H1 (cell line): ENCODE data around the gene IDE. TPM values are rescaled to one million over a fixed set of nuclear protein-coding genes. Genes with fewer than 3 reads are reported as not detected.

Source experiments
- CTCF ChIA-PET: fragments of 300-600 bp; sonication (Branson Sonifier 250); formaldehyde crosslinking; loops from one replicate; lab custom pipeline; 2021; ENCODE audit not compliant: partially characterized antibody; lab: Charles Lee
- POLR2A ChIA-PET: fragments of 300-600 bp; sonication (Branson Sonifier 250); formaldehyde crosslinking; loops from one replicate; lab custom pipeline; 2021; ENCODE audit warnings: inconsistent platforms; ENCODE audit not compliant: partially characterized antibody; lab: Charles Lee
- DNase-seq, 2 experiments: peaks; one replicate each; pipeline versions ENCODE4 v3.0.0 to v3.0.0-alpha.2; 2010 to 2022; ENCODE audit warnings: low spot score in 2 of 2, low read depth in 1 of 2, mixed read lengths in 1 of 2
- FAIRE-seq: peaks from 2 replicates; lab custom pipeline; 2011; peaks lifted over from hg19 to GRCh38; lab: Jason Lieb, UNC
- H2AFZ ChIP-seq: 2 replicates; pipeline ENCODE4 v1.8.1; 2012; ENCODE audit warnings: low read length, inconsistent platforms
- H2AK5ac ChIP-seq: 2 replicates; pipeline ENCODE4 v1.6.1; 2013; ENCODE audit warnings: low read depth, low read length
- H2BK120ac ChIP-seq: replicated peaks from 2 replicates; pipeline ENCODE3; 2013; ENCODE audit warnings: low read depth, low read length, inconsistent platforms
- H2BK12ac ChIP-seq: 2 replicates; pipeline ENCODE4 v1.6.1; 2013; ENCODE audit warnings: low read depth, low read length
- H2BK15ac ChIP-seq: 2 replicates; pipeline ENCODE4 v1.6.1; 2013; ENCODE audit warnings: low read length
- H2BK20ac ChIP-seq: 2 replicates; pipeline ENCODE4 v1.6.1; 2013; ENCODE audit warnings: low read length
- H2BK5ac ChIP-seq: 2 replicates; pipeline ENCODE4 v1.6.1; 2013; ENCODE audit warnings: low read depth, low read length
- H3K14ac ChIP-seq: 2 replicates; pipeline ENCODE4 v1.6.1; 2013; ENCODE audit warnings: inconsistent platforms; ENCODE audit not compliant: insufficient read length
- H3K18ac ChIP-seq: 2 replicates; pipeline ENCODE4 v1.6.1; 2013; ENCODE audit warnings: low read length; ENCODE audit errors: extremely low read depth
- H3K23ac ChIP-seq: 2 replicates; pipeline ENCODE4 v1.6.1; 2013; ENCODE audit warnings: inconsistent platforms; ENCODE audit not compliant: insufficient read length
- H3K23me2 ChIP-seq: 2 replicates; pipeline ENCODE4 v1.6.1; 2013; ENCODE audit warnings: low read depth, low read length
- H3K27ac ChIP-seq: 2 replicates; pipeline ENCODE4 v1.6.1; 2011; ENCODE audit warnings: low read depth, low read length, inconsistent platforms
- H3K27me3 ChIP-seq, 4 experiments: replicated peaks in 1 of 4; 1 replicate in 1 of 4; 2 replicates in 3 of 4; pipeline versions ENCODE4 v1.6.1 to v1.8.1; 2011 to 2013; ENCODE audit warnings: low read length in 3 of 4, mild to moderate bottlenecking in 3 of 4, inconsistent platforms in 2 of 4, mixed read lengths in 2 of 4, moderate library complexity in 1 of 4; ENCODE audit not compliant: control insufficient read depth in 3 of 4, insufficient read depth in 3 of 4; ENCODE audit errors: extremely low read depth in 1 of 4
- H3K36me3 ChIP-seq, 4 experiments: 2 replicates each; pipeline versions ENCODE4 v1.6.1 to v1.8.1; 2011 to 2013; ENCODE audit warnings: mild to moderate bottlenecking in 4 of 4, low read length in 3 of 4, moderate library complexity in 2 of 4, control low read depth in 1 of 4, inconsistent platforms in 1 of 4; ENCODE audit not compliant: insufficient read depth in 4 of 4, control insufficient read depth in 2 of 4
- H3K4ac ChIP-seq: replicated peaks from 2 replicates; pipeline ENCODE3; 2013; ENCODE audit warnings: low read length, low read depth, mixed read lengths, inconsistent platforms; ENCODE audit not compliant: insufficient read length
- H3K4me1 ChIP-seq, 4 experiments: replicated peaks in 1 of 4; 1 replicate in 1 of 4; 2 replicates in 3 of 4; pipeline versions ENCODE4 v1.6.1 to v1.8.1; 2011 to 2013; ENCODE audit warnings: low read length in 3 of 4, inconsistent platforms in 2 of 4, mixed read lengths in 1 of 4; ENCODE audit not compliant: insufficient read depth in 4 of 4, control insufficient read depth in 3 of 4
- H3K4me2 ChIP-seq, 2 experiments: 2 replicates each; pipeline versions ENCODE4 v1.6.1 to v1.8.1; 2011 to 2013; ENCODE audit warnings: low read depth in 2 of 2, low read length in 2 of 2, control low read depth in 1 of 2, inconsistent platforms in 1 of 2, mild to moderate bottlenecking in 1 of 2; ENCODE audit not compliant: insufficient read depth in 1 of 2
- H3K4me3 ChIP-seq, 4 experiments: fragments of 200-600, 300-600 bp in 1 of 4; sonication (generic), shearing (Covaris generic), sonication (Bioruptor Twin) in 1 of 4; 2 replicates each; pipeline versions ENCODE4 v1.5.1 to v1.8.1; 2011 to 2016; ENCODE audit warnings: low read length in 4 of 4, low read depth in 3 of 4, control low read depth in 2 of 4, inconsistent platforms in 2 of 4, mild to moderate bottlenecking in 2 of 4, mixed read lengths in 1 of 4, moderate library complexity in 1 of 4; ENCODE audit not compliant: insufficient read depth in 2 of 4; ENCODE audit errors: extremely low read depth in 1 of 4
- H3K56ac ChIP-seq: replicated peaks from 2 replicates; pipeline ENCODE3; 2013; ENCODE audit warnings: low read depth, mild to moderate bottlenecking, mixed read lengths, low read length, inconsistent platforms; ENCODE audit not compliant: insufficient read length
- H3K79me1 ChIP-seq: 2 replicates; pipeline ENCODE4 v1.6.1; 2013; ENCODE audit warnings: low read depth, low read length, control low read depth
- H3K79me2 ChIP-seq, 2 experiments: 2 replicates each; pipeline versions ENCODE4 v1.6.1 to v1.8.1; 2012 to 2013; ENCODE audit warnings: low read length in 2 of 2, mild to moderate bottlenecking in 2 of 2, inconsistent platforms in 1 of 2; ENCODE audit not compliant: insufficient read depth in 2 of 2, control insufficient read depth in 1 of 2
- H3K9ac ChIP-seq, 4 experiments: replicated peaks in 1 of 4; 1 replicate in 1 of 4; 2 replicates in 3 of 4; pipeline versions ENCODE4 v1.6.1 to v1.8.1; 2011 to 2013; ENCODE audit warnings: low read depth in 3 of 4, low read length in 3 of 4, control low read depth in 2 of 4, mild to moderate bottlenecking in 2 of 4, moderate library complexity in 2 of 4, inconsistent platforms in 1 of 4; ENCODE audit errors: extremely low read depth in 1 of 4
- H3K9me3 ChIP-seq, 2 experiments: 2 replicates each; pipeline versions ENCODE4 v1.6.1 to v1.8.1; 2012 to 2013; ENCODE audit warnings: mild to moderate bottlenecking in 2 of 2, moderate library complexity in 2 of 2, control low read depth in 1 of 2, inconsistent platforms in 1 of 2, low read depth in 1 of 2, low read length in 1 of 2, mixed read lengths in 1 of 2; ENCODE audit not compliant: insufficient read depth in 2 of 2
- H4K20me1 ChIP-seq, 2 experiments: replicated peaks in 1 of 2; 2 replicates each; pipeline versions ENCODE3 to v1.8.1; 2011 to 2013; ENCODE audit warnings: inconsistent platforms in 2 of 2, low read length in 2 of 2, mild to moderate bottlenecking in 1 of 2; ENCODE audit not compliant: insufficient read depth in 2 of 2, control insufficient read depth in 1 of 2
- H4K5ac ChIP-seq: 2 replicates; pipeline ENCODE4 v1.6.1; 2013; ENCODE audit warnings: low read length, low read depth, mixed read lengths, inconsistent platforms; ENCODE audit not compliant: insufficient read length
- H4K8ac ChIP-seq: 2 replicates; pipeline ENCODE4 v1.8.0; 2013; ENCODE audit warnings: mild to moderate bottlenecking, moderate library complexity, low read length, inconsistent platforms; ENCODE audit not compliant: insufficient read depth; ENCODE audit errors: extremely low read depth
- H4K91ac ChIP-seq: replicated peaks from 2 replicates; pipeline ENCODE3; 2013; ENCODE audit warnings: low read length, mixed read lengths, inconsistent platforms; ENCODE audit not compliant: insufficient read length
- CBX5 ChIP-seq: fragments of 300-800, 300-1000 bp; sonication (generic); IDR thresholded peaks from 2 replicates; pipeline ENCODE4 v1.7.1; 2016; ENCODE audit warnings: antibody characterized with exemption, low read length, low read depth
- CBX8 ChIP-seq: fragments of 300-800, 300-1000 bp; sonication (generic); IDR thresholded peaks from 2 replicates; pipeline ENCODE4 v1.7.1; 2016; ENCODE audit warnings: low read depth, low read length, borderline replicate concordance
- CHD1 ChIP-seq: IDR thresholded peaks from 2 replicates; pipeline ENCODE4 v1.6.1; 2012; ENCODE audit warnings: low read depth, low read length, improper control_type of control experiment
- HDAC2 ChIP-seq, 2 experiments: fragments of 300-600 bp in 1 of 2; sonication (generic) in 1 of 2; IDR thresholded peaks; 2 replicates each; pipeline ENCODE4 v1.6.1; 2011 to 2012; ENCODE audit warnings: low read depth in 2 of 2, low read length in 2 of 2, mild to moderate bottlenecking in 2 of 2, moderate library complexity in 2 of 2, borderline replicate concordance in 1 of 2, inconsistent platforms in 1 of 2
- MAFK ChIP-seq: IDR thresholded peaks from 2 replicates; pipeline ENCODE4 v1.6.1; 2012; ENCODE audit warnings: low read depth, mild to moderate bottlenecking, improper control_type of control experiment, low read length
- NRF1 ChIP-seq: IDR thresholded peaks from 2 replicates; pipeline ENCODE4 v1.6.1; 2011; ENCODE audit warnings: mild to moderate bottlenecking, low read depth, low read length, improper control_type of control experiment
- POLR2A ChIP-seq, 2 experiments: IDR thresholded peaks; 1 replicate in 1 of 2; 2 replicates in 1 of 2; pipeline ENCODE4 v1.6.1; 2011; ENCODE audit warnings: low read depth in 2 of 2, low read length in 2 of 2, mild to moderate bottlenecking in 2 of 2; ENCODE audit errors: control extremely low read depth in 1 of 2
- SAP30 ChIP-seq: fragments of 300-600 bp; sonication (generic); IDR thresholded peaks from 2 replicates; pipeline ENCODE4 v1.7.1; 2012; ENCODE audit warnings: low read length, moderate library complexity, mild to moderate bottlenecking, inconsistent platforms; ENCODE audit not compliant: insufficient read depth, insufficient replicate concordance
- SIRT6 ChIP-seq: IDR thresholded peaks from one replicate; pipeline ENCODE4 v1.7.1; 2012; ENCODE audit warnings: low read length, inconsistent platforms
- SUZ12 ChIP-seq: fragments of 200-600 bp; sonication (generic); IDR thresholded peaks from 2 replicates; pipeline ENCODE4 v1.6.1; 2012; ENCODE audit warnings: mild to moderate bottlenecking, inconsistent platforms, low read length, moderate library complexity, mixed read lengths
- TAF7 ChIP-seq: optimal IDR thresholded peaks from 2 replicates; pipeline ENCODE3; 2011; ENCODE audit warnings: low read depth, mild to moderate bottlenecking, inconsistent platforms, low read length, moderate library complexity, borderline replicate concordance
- TBP ChIP-seq: IDR thresholded peaks from 2 replicates; pipeline ENCODE4 v1.6.1; 2011; ENCODE audit warnings: low read depth, low read length, improper control_type of control experiment
- USF2 ChIP-seq: IDR thresholded peaks from 2 replicates; pipeline ENCODE4 v1.6.1; 2011; ENCODE audit warnings: low read length, improper control_type of control experiment
- WGBS, 2 experiments: shearing (Covaris generic) in 1 of 2; methylation state at CpG; one replicate each; pipeline versions ENCODE4 v1.1.6 to v1.1.7; 2013 to 2015; ENCODE audit warnings: low lambda C conversion rate in 2 of 2, mixed read lengths in 2 of 2, inconsistent platforms in 1 of 2, low coverage in 1 of 2, missing lambda C conversion rate in 1 of 2; ENCODE audit not compliant: insufficient replicate concordance in 2 of 2, insufficient coverage in 1 of 2, insufficient read length in 1 of 2; ENCODE audit errors: extremely low coverage in 1 of 2, missing lambda C conversion rate in 1 of 2; 5-methylcytosine and 5-hydroxymethylcytosine counted together
- polyA plus RNA-seq, 7 experiments: library from polyadenylated mRNA; depleted of rRNA in 3 of 7; stranded (reverse) in 5 of 7; unstranded in 2 of 7; fragments of >200 nt in 5 of 7; fragments of 200-250 nt in 2 of 7; gene quantifications; 1 replicate in 5 of 7; 2 replicates in 1 of 7; 4 replicates in 1 of 7; pipeline versions ENCODE4 v1.2.1 to v1.2.3, GENCODE V29; 2011 to 2013; ENCODE audit warnings: missing spikeins in 2 of 7, mixed read lengths in 2 of 7
- total RNA-seq: library from RNA; stranded (reverse); fragmentation: NEBNext Ultra II Directional; extraction: Animal tissue kit (Norgen Biotek cat#: 25700); gene quantifications from 2 replicates; pipeline ENCODE4 v1.2.1, GENCODE V29; 2021

IDE gene
- total and polyA plus RNA-seq, 2 of the 8 experiments (the other 6 are each of a cell fraction or from before 2014, with no cell fraction given) = 12.7 to 52.7 TPM

GRCh38 chr10:92502296-92502808, 71.5 kb downstream of the IDE start:
- Histone ChIP-seq H2BK15ac (no peak overlapping the region), H3K4me3 (no peak overlapping the region), H3K4me2 (no peak overlapping the region), H3K27me3 (no peaks in the 10 kb centered on the region), H3K14ac (no peak overlapping the region), H3K23ac (no peak overlapping the region), H3K36me3 (peaks cover 0 to 9% (median under 1%) of the 10 kb centered on the region in 4 experiments; a peak in 4 of 8 replicates), H3K79me1 (no peaks in the 10 kb centered on the region), H3K4ac (no peak overlapping the region), H3K79me2 (no peaks in the 10 kb centered on the region), H3K56ac (no peak overlapping the region), H2BK5ac (no peak overlapping the region), H3K9ac (no peak overlapping the region), H3K9me3 (no peaks in the 10 kb centered on the region), H2BK120ac (no peak overlapping the region), H3K23me2 (no peaks in the 10 kb centered on the region), H3K4me1 (no peaks in the 10 kb centered on the region), H4K20me1 (no peaks in the 10 kb centered on the region), H3K18ac (no peak overlapping the region), H4K91ac (no peak overlapping the region), H2AK5ac (no peak overlapping the region), H2AFZ (no peak overlapping the region), H2BK12ac (no peak overlapping the region), H2BK20ac (no peak overlapping the region), H4K8ac (no peak overlapping the region), H4K5ac (no peak overlapping the region), H3K27ac (no peak overlapping the region)
- POLR2A ChIA-PET = interaction anchor here (0.8 kb wide), 1 partner anchor 28 kb away, joined by 3 read pairs; no protein-coding TSS in a partner anchor
- no peak for DNase-seq
- FAIRE-seq = no peak
- WGBS, 2 experiments = 96 to 100% methylated on average over 3 to 5 of the region's 5 CpGs
- CTCF ChIA-PET = interaction anchor here (1.4 kb wide), 1 partner anchor 15 kb away, joined by 3 read pairs; no protein-coding TSS in a partner anchor
- TF ChIP-seq POLR2A (IDR thresholded peaks at IDR 0.05; ENCODE audit: control extremely low read depth in 1 of 2, low read depth in 2 of 2, low read length in 2 of 2) (no peak), TAF7 (no peak), CBX8 (no peak), CBX5 (no peak), MAFK (no peak), SIRT6 (no peak), TBP (no peak), NRF1 (no peak), HDAC2 (IDR thresholded peaks at IDR 0.05; ENCODE audit: borderline replicate concordance in 1 of 2, low read depth in 2 of 2, low read length in 2 of 2) (no peak), USF2 (no peak), CHD1 (no peak), SUZ12 (no peak), SAP30 (no peak)
